HCT116 (cell line): ENCODE results near the gene HSD17B1. TPM values are rescaled to one million over a fixed set of nuclear protein-coding genes. Genes with fewer than 3 reads are reported as not detected.

ENCODE experiments used
- ATAC-seq: fragments of 200-7000 bp; cut with Tn5 transposase; 2 replicates; pipeline ENCODE4 v1.9.1; 2020; ENCODE audit warnings: mild to moderate bottlenecking, moderate library complexity
- BruUV-seq: library from RNA; stranded (reverse); fragments of 400-500 nt; replicated peaks from 2 replicates; lab custom pipeline; 2021; lab: Mats Ljungman, UMichigan
- CTCF ChIA-PET: fragments of 300-600 bp; sonication (Branson Sonifier 250); formaldehyde crosslinking; loops from one replicate; lab custom pipeline; 2021; ENCODE audit warnings: antibody characterized with exemption; lab: Charles Lee
- POLR2A ChIA-PET: fragments of 300-600, 350-600 bp; sonication (Branson Sonifier 250); formaldehyde crosslinking; loops from one replicate; lab custom pipeline; 2021; ENCODE audit warnings: antibody characterized with exemption; lab: Charles Lee
- RAD21 ChIA-PET, 2 experiments: fragments of 300-600 bp; sonication (Branson Sonifier 250); formaldehyde crosslinking; loops; one replicate each; lab custom pipeline; 2023; ENCODE audit warnings: low total read pairs in 2 of 2; ENCODE audit not compliant: uncharacterized antibody in 2 of 2, unreplicated experiment in 2 of 2, low non-redundant PET in 1 of 2; lab: Charles Lee
- DNase-seq: peaks from one replicate; pipeline ENCODE4 v3.0.0-alpha.2; 2010; ENCODE audit warnings: low read depth, low spot score
- H2AFZ ChIP-seq: fragments of 200-600 bp; shearing (Covaris generic), sonication (generic); 2 replicates; pipeline ENCODE4 v1.6.1; 2017; ENCODE audit warnings: low read depth, mixed run types, mixed read lengths, antibody characterized with exemption, low read length; ENCODE audit not compliant: poor library complexity, severe bottlenecking
- H3K27ac ChIP-seq: 2 replicates; pipeline ENCODE4 v1.5.1; 2012; ENCODE audit warnings: low read depth, low read length
- H3K27me3 ChIP-seq: fragments of 200-600 bp; sonication (generic); 2 replicates; pipeline ENCODE4 v1.6.1; 2016; ENCODE audit warnings: mixed run types, low read length, mixed read lengths; ENCODE audit not compliant: insufficient read depth
- H3K36me3 ChIP-seq, 2 experiments: fragments of 200-500 bp in 1 of 2; fragments of 200-600 bp in 1 of 2; sonication (Bioruptor generic) in 1 of 2; sonication (generic) in 1 of 2; 2 replicates each; pipeline versions ENCODE4 v1.5.1 to v1.6.1; 2014 to 2016; ENCODE audit warnings: low read length in 2 of 2, inconsistent platforms in 1 of 2, mixed read lengths in 1 of 2, mixed run types in 1 of 2; ENCODE audit not compliant: insufficient read depth in 2 of 2, control insufficient read depth in 1 of 2
- H3K4me1 ChIP-seq, 2 experiments: fragments of 200-600 bp in 1 of 2; sonication (generic) in 1 of 2; 2 replicates each; pipeline versions ENCODE4 v1.5.1 to v1.6.1; 2012 to 2017; ENCODE audit warnings: low read length in 2 of 2, inconsistent platforms in 1 of 2, mild to moderate bottlenecking in 1 of 2, mixed read lengths in 1 of 2, mixed run types in 1 of 2, moderate library complexity in 1 of 2; ENCODE audit not compliant: insufficient read depth in 2 of 2, control insufficient read depth in 1 of 2
- H3K4me2 ChIP-seq: fragments of 200-600 bp; sonication (generic); 2 replicates; pipeline ENCODE4 v1.6.1; 2017; ENCODE audit warnings: mixed run types, low read length, mixed read lengths
- H3K4me3 ChIP-seq, 2 experiments: fragments of 200-600 bp in 1 of 2; sonication (generic) in 1 of 2; replicated peaks in 1 of 2; 2 replicates each; pipeline ENCODE4 v1.5.1; 2011 to 2016; ENCODE audit warnings: low read length in 2 of 2, control low read depth in 1 of 2, low read depth in 1 of 2, mild to moderate bottlenecking in 1 of 2, mixed read lengths in 1 of 2, mixed run types in 1 of 2
- H3K79me2 ChIP-seq: fragments of 200-600 bp; sonication (generic); 2 replicates; pipeline ENCODE4 v1.6.1; 2017; ENCODE audit warnings: mild to moderate bottlenecking, mixed run types, low read length, moderate library complexity, mixed read lengths; ENCODE audit not compliant: insufficient read depth
- H3K9ac ChIP-seq: fragments of 200-600 bp; sonication (generic); 2 replicates; pipeline ENCODE4 v1.6.1; 2016; ENCODE audit warnings: low read length, mixed read lengths
- H3K9me2 ChIP-seq: fragments of 200-600 bp; sonication (generic), shearing (Covaris generic); 2 replicates; pipeline ENCODE4 v1.6.1; 2017; ENCODE audit warnings: mixed run types, mild to moderate bottlenecking, moderate library complexity; ENCODE audit not compliant: insufficient read depth
- H3K9me3 ChIP-seq, 2 experiments: fragments of 200-500 bp in 1 of 2; fragments of 200-600 bp in 1 of 2; sonication (Bioruptor generic) in 1 of 2; sonication (generic) in 1 of 2; 2 replicates each; pipeline ENCODE4 v1.6.1; 2014 to 2017; ENCODE audit warnings: low read length in 2 of 2, mixed read lengths in 2 of 2, inconsistent platforms in 1 of 2, low read depth in 1 of 2, mild to moderate bottlenecking in 1 of 2, mixed run types in 1 of 2, moderate library complexity in 1 of 2; ENCODE audit not compliant: control insufficient read depth in 1 of 2, insufficient read depth in 1 of 2
- H4K20me1 ChIP-seq: fragments of 200-600 bp; sonication (generic), shearing (Covaris generic); 2 replicates; pipeline ENCODE4 v1.6.1; 2017; ENCODE audit warnings: mixed run types, mild to moderate bottlenecking, moderate library complexity; ENCODE audit not compliant: insufficient read depth
- EGR1 ChIP-seq: IDR thresholded peaks from 2 replicates; pipeline ENCODE4 v1.6.1; 2012; ENCODE audit warnings: low read depth
- ELF1 ChIP-seq: IDR thresholded peaks from 2 replicates; pipeline ENCODE4 v1.6.1; 2012; ENCODE audit warnings: low read depth, borderline replicate concordance
- EZH2 ChIP-seq: fragments of 200-600 bp; sonication (generic); IDR thresholded peaks from 2 replicates; pipeline ENCODE4 v1.6.1; 2017; ENCODE audit warnings: antibody characterized with exemption, mixed run types
- JUND ChIP-seq: IDR thresholded peaks from 2 replicates; pipeline ENCODE4 v1.6.1; 2012
- POLR2AphosphoS5 ChIP-seq: IDR thresholded peaks from 2 replicates; pipeline ENCODE4 v1.6.1; 2011; ENCODE audit warnings: mild to moderate bottlenecking, low read depth, low read length, moderate library complexity
- RAD21 ChIP-seq: IDR thresholded peaks from 2 replicates; pipeline ENCODE4 v1.6.1; 2012; ENCODE audit warnings: low read depth, mild to moderate bottlenecking
- REST ChIP-seq: IDR thresholded peaks from 2 replicates; pipeline ENCODE4 v1.6.1; 2012; ENCODE audit warnings: low read depth
- SP1 ChIP-seq: IDR thresholded peaks from 2 replicates; pipeline ENCODE4 v1.6.1; 2012; ENCODE audit warnings: low read depth
- SRF ChIP-seq: IDR thresholded peaks from 2 replicates; pipeline ENCODE4 v1.6.1; 2012; ENCODE audit warnings: low read depth
- TCF7L2 ChIP-seq: IDR thresholded peaks from 2 replicates; pipeline ENCODE4 v1.7.0; 2011; ENCODE audit warnings: borderline replicate concordance, inconsistent platforms; ENCODE audit not compliant: insufficient read depth, insufficient read length; ENCODE audit errors: extremely low read depth
- YY1 ChIP-seq: IDR thresholded peaks from 2 replicates; pipeline ENCODE4 v1.6.1; 2011; ENCODE audit warnings: low read length, low read depth, moderate library complexity, mild to moderate bottlenecking; ENCODE audit not compliant: insufficient replicate concordance; ENCODE audit errors: extremely low read depth
- ZNF274 ChIP-seq: fragments of 200-500 bp; sonication (Bioruptor generic); IDR thresholded peaks from 2 replicates; pipeline ENCODE4 v1.6.1; 2014; ENCODE audit warnings: mild to moderate bottlenecking, low read depth, low read length, inconsistent platforms
- intact Hi-C: fragments of 100-400 bp; cut with micrococcal nuclease; formaldehyde crosslinking; loops from 2 replicates; pipeline ENCODE4 v1.10.0; 2022
- total RNA-seq: library from RNA; stranded (reverse); gene quantifications from one replicate; pipeline ENCODE4 v1.2.1, GENCODE V29; 2021; ENCODE audit not compliant: unreplicated experiment
- TF ChIP-seq, protein P1 (sequence below): IDR thresholded peaks from 2 replicates; pipeline ENCODE4 v1.6.1; 2012
- TF ChIP-seq, protein P2 (sequence below): IDR thresholded peaks from 2 replicates; pipeline ENCODE4 v1.6.1; 2012

The HSD17B1 gene
- total RNA-seq, 1 experiment from 2014 or later = 1.4 TPM

- Histone ChIP-seq H3K27ac (no peak overlapping the region), H4K20me1 (no peaks in the 10 kb centered on the region), H2AFZ (no peak overlapping the region), H3K9me2 (no peaks in the 10 kb centered on the region), H3K9me3 (no peaks in the 10 kb centered on the region), H3K79me2 (peaks cover 14% of the 10 kb centered on the region), H3K27me3 (no peaks in the 10 kb centered on the region), H3K9ac (no peak overlapping the region), H3K4me2 (no peak overlapping the region), H3K4me3 (no peak overlapping the region), H3K4me1 (peaks cover 4 to 6% of the 10 kb centered on the region in 2 experiments; a peak in 2 of 4 replicates), H3K36me3 (peaks cover 27 to 30% of the 10 kb centered on the region in 2 experiments; a peak in 3 of 4 replicates)
- intact Hi-C loops = no loop called here
- DNase-seq = no peak
- no peak for ATAC-seq
- no TSS peak for BruUV-seq
- TF ChIP-seq SRF = no peak
- no peak for TF ChIP-seq JUND
- TF ChIP-seq, protein P1, sequence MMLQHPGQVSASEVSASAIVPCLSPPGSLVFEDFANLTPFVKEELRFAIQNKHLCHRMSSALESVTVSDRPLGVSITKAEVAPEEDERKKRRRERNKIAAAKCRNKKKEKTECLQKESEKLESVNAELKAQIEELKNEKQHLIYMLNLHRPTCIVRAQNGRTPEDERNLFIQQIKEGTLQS = no peak
- TF ChIP-seq RAD21 = no peak
- no peak for TF ChIP-seq ZNF274
- TF ChIP-seq ELF1 = no peak
- TF ChIP-seq TCF7L2 = no peak
- no peak for TF ChIP-seq EZH2
- TF ChIP-seq YY1 = no peak
- TF ChIP-seq EGR1 = no peak
- TF ChIP-seq POLR2AphosphoS5 = no peak
- no peak for TF ChIP-seq REST
- TF ChIP-seq SP1 = no peak
- TF ChIP-seq, protein P2, sequence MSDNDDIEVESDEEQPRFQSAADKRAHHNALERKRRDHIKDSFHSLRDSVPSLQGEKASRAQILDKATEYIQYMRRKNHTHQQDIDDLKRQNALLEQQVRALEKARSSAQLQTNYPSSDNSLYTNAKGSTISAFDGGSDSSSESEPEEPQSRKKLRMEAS = no peak
- CTCF ChIA-PET = no interaction called here
- RAD21 ChIA-PET = no interaction called here
- POLR2A ChIA-PET = interaction anchor here (0.6 kb wide), 1 partner anchor 16 kb away, joined by 4 read pairs; no protein-coding TSS in a partner anchor
Measured at GRCh38 chr17:42581744-42582270, 29.1 kb downstream of the HSD17B1 start.
